IPS-NIHi11 (cell line): ENCODE data around the gene ATP2B2.

Experiments used
- DNase-seq: peaks from one replicate; pipeline ENCODE4 v3.0.0; 2012; ENCODE audit warnings: mixed read lengths, low spot score

The ATP2B2 gene

GRCh38 chr3:10344147-10344943 lies 161.0 kb downstream of the ATP2B2 start:
- DNase-seq: peak; percentile 87

GRCh38 chr3:10343526-10343925 lies 161.9 kb downstream of the ATP2B2 start:
- DNase-seq: no peak

- no peak for DNase-seq
Measured at GRCh38 chr3:10342781-10343180, 162.6 kb downstream of the ATP2B2 start.

DNA sequence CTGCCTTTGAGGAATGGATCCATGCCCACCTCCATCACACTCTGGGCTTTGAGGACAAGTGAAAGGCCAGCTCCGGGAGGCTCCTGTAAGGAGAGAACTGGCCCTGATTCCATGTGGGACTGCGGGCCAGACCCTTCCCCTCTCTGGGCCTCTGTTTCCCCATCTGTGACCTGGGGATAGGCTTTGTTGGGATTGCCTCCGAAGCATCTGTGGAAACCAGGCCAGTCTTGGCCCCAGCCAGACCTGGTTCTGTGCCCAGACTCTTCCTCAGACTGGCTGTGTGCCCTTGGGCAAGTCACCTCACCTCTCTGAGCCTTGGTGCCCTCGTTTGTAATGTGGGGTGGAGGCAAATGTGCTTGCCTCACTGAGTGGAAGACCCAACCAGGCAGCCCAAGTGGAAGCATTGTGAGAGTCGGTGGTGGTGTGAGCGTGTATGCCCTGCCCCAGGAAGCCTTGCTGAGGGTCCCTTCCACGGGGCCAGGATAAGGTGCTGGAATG lies 163.4 kb downstream of the ATP2B2 start:
- DNase-seq: no peak

DNA sequence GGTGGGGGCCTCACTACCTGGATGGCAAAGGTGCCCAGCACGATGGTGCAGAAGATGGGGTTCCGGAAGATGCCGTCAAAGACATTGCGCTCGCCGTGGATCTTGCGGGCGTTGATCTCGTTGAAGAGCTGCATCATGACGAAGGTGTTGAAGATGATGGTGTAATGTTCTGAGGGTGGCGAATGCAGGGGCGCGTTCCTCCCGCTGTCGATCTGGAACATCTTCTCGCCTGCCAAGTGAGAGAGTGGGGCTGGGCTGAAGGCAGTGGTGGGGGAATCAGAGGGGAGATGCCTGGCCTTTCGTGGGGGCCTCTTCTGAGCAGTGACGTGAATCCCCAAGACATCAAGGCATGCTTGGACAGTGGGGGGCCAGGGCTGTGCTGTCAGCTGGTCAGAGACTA lies 164.9 kb downstream of the ATP2B2 start:
- no peak for DNase-seq

- no peak for DNase-seq
Measured at GRCh38 chr3:10340046-10340445, 165.3 kb downstream of the ATP2B2 start.

- no peak for DNase-seq
Measured at GRCh38 chr3:10339376-10339955, 165.9 kb downstream of the ATP2B2 start.

DNA sequence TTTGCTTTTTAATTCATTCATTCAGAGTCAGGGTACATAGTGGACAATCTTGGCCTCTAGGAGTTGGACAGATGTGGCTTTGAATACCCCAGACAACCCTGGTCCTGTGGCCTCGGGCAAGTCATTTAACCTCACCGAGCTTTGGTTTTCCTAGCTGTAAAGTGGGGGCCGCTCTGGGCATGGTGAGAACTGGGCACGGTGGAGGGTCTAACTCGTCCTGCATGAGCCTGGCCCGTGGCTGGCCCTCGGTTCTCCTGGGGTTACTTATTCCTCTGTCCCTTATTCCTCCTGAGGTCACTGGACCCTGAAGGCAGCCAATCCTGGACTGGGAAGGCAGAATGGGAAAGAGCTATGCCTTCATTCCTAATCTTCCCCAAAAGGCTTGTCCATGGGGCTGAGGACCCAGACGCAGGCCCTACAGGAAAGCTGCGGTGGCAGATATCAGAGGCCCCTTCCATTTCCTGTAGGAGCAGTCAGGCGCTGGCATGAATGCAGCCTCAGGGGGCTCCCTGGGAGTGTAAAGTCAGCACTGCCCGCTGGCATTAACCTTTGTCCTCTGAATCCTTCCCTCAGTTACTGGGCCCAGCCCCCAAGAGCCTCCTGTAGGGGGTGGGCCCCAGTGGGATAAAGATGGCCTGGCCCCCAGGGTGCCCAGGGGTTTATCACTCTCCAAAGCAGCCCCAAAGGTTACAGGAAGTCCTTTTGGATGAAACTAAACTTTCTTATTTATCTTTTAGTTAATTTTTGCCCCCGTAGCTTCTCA lies 166.6 kb downstream of the ATP2B2 start:
- no peak for DNase-seq

DNA sequence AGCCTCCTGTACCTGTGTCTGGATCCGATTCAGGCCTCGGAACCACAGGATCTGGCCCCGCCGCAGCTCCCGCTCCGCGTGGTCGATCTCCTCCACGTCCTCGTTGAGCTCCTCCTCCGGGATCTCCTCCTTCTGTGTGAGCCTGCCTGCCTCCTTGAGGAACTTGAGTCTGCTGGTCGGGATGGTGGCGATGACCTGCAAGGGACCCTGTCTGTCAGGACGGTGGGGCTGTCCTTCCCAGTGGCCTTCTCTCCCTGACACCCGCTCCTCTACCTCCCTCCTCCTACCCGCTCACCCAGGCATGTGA lies 167.3 kb downstream of the ATP2B2 start:
- DNase-seq: no peak

DNA sequence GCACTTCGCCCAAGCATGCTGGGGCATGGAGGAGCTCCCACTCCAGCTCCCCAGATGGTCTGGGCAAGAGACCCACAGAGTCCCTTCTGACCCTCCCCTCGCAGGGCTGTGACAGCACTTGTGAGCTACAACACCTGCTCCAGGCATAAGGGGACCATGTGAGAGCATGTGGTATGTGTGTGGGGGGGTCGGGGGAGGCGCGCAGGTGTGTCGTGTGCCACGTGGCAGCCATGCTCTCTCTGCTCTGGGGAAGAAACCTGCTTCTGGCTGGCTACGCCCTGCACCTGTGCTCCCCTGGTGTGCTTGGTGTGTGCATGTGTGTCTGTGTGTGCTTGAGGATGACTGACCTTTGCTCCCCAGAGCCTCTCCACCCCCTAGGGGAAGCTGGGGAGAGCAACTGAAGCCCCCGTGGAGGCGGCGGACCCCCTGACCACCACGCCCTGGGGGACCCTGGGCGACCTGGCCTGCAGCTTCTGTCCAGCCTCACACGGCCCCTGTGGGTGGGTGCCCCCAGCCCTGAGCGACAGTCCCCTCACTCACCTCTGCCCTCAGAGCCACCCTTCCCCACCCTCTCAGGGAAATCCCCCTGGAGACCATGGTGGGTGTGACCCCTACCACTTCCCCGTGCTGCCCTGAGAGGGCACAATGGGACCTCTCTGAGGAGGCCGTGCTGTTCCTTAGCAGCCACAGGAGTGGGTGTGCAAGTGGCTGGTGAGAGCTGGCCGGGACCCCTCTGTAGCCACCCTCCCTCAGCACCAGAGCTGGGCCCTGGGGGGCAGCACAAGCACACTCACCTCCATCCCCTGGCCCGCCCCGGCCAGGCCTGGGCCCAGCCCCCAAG lies 167.8 kb downstream of the ATP2B2 start:
- peak; percentile 37 for DNase-seq

DNA sequence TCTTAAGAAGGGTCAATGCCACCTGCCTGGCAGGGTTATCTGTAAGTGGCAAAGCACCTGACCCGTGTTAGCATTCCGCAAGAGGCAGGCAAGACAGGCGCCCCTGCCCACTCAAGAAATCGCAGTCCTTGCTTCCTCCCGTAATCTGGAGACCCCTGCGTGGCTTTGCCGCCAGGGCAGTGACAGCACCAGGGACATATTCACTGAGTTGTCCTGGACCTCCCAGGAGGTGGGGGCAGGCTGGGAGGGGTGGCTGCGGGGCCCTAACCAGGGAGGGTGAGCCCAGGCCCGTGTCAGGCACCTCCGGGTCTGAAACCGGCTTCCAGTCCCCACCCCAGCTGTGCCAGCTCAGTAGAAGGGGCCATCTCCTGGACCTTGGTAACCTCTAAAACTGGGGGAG lies 168.6 kb downstream of the ATP2B2 start:
- DNase-seq: no peak

- no peak for DNase-seq
Measured at GRCh38 chr3:10335871-10336622, 169.3 kb downstream of the ATP2B2 start.

DNA sequence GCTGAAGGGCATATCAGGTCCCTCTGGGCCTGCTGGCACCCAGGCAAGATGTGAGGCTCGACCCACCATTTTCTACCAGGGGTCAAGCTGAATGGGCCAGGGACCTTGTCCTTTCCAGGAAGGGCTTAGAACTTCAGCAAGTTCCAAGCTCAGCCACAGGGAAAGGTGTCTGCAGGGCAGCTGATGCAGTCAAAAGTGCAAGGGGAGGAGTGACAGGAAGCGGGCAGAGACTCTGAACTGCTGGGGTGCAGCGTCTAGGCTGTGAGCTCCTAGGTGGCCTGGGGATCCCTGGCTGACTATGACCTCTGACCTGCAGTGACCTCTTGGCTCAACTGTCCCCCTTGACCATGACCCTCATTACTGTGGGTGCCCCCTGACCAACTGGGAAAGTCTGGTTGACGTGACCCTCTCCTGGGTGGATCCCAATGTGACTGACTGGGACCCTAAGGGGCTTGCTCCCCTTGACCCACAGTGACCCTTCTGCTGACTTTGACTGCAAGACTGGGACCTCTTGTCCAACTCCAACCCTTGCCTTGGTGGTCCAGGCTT lies 170.1 kb downstream of the ATP2B2 start:
- no peak for DNase-seq

DNA sequence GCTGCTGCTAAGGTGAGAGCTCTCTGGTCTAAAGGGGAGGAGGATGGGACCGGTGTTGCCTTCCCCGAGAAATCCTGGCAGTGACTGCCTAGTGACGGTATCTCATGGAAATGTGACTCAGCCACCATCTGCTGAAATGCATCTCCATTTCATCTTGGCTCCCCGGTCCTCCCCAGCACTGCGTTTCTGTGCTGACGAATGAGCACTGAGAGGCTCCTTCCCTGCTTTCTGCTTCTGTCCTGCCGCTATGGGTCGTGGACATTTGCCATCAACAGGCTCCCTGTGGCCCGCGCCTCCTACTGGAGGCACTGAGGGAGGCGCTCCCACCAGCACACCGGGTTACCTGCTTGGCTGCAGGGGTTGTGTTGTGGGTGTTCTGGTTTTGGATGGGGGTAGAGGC lies 170.9 kb downstream of the ATP2B2 start:
- DNase-seq: peak; percentile 67

DNA sequence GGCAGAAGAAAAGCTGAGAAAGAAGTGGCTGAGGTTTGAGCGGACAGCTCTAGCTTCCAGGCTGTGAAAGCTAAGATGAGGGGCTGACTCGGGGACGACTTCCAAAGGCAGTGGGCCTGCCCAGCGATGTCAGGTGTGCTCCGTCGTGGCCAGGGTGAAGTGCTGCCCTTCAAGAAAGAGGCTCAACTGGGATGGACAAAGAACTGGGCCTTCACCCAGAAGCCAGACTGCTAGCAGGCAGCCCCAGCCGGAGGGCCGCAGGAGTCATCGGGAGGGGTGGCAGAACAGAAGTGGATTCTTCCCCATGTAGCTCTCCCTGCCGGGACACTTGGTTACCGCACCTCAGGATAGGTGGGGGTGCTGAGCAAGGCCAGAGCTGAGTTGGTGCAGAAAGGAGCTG lies 171.3 kb downstream of the ATP2B2 start:
- DNase-seq: no peak

DNA sequence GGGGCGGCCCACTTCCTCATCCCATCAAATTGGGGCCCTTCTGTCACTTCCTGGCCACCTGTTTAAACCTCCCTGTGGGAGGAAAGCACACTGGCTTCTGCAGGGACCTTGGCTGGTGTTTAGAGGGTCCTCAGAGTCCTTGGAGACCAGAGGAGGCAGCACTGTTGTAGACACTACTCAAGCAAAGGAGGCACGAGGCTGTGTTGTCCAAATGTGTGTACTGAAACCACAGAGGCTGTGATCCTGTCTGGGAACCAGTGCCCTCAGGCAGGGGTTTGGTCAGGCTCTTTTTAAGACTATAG lies 172.1 kb downstream of the ATP2B2 start:
- DNase-seq: no peak

- no peak for DNase-seq
Measured at GRCh38 chr3:10332481-10333348, 172.7 kb downstream of the ATP2B2 start.

DNA sequence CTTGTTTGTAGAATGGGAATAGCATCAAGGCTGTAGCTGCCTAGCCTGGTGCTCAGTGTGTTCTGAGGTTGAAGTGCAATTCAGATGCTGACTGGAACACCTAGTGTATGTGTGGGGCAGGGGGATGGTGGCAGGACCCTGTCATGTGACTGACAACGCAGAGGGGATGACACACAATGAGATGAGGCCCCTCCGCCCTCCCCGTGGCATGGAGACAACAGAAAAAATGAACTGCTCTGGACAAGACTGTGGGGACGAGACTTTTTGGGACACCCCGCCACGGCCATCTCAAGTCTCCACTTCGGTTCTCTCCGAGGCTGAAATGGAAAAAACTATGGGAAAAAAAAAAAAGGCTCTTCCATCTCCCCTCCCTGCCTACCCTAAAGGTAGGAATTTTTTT lies 174.1 kb downstream of the ATP2B2 start:
- no peak for DNase-seq

- DNase-seq: no peak
Measured at GRCh38 chr3:10330319-10330718, 175.1 kb downstream of the ATP2B2 start.

DNA sequence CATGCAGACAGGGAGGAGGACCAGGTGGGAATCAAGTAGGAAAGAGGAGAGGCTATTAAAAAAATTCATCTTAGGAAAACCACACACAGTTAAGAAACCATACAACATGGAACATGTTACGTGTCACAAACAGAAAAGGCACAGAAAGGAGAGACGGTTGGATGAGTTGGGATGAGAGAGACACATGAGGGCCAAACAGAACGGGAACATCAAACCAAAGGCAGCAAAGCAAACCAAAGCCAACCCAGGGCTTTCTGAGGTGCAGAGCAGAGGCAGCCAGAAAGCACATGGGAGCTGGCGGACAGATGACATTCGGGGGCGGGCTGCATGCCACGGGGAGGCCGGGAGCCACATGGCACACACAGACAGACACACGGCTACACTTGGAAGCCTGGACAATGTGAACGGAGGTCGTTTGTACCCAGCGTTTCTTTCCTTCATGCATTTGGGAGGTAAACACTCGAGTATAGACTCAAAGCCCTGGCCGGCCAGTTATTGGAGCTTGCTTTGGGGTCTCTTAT lies 175.8 kb downstream of the ATP2B2 start:
- DNase-seq: no peak
